ENCODE measurements around the gene IRF3. TPM values are rescaled to one million over a fixed set of nuclear protein-coding genes. Genes with fewer than 3 reads are reported as not detected.

The IRF3 gene
- total and polyA plus RNA-seq, 2 donors (not counting 1 experiment from before 2014, with no cell fraction given) = 22.0 to 55.2 TPM

DNA sequence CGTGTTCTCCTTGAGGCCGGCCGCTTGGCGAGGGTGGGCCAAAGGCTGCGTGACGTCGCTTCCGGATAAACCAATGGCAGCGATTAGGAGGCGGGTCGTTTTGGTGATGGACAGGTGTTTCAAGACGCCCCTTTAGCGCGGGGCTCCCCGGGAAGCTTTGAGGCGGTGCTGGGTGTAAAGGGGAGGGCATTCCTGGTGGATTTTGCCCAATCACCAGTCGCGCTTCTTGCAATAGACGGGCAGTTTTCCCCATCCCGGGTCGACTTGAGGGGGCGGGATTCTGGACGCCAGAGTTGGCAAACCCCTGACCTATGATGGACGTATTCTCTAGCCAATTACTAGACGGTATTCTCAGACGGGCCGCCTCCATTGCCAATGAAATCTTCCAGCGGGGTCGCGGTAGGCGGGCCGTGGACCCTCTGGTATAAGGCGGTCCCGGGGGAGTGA, 11.2 kb upstream of the IRF3 start:
- Histone ChIP-seq H3K4me2 (ENCODE audit: extremely low read depth, insufficient read depth, low read length) (no peak overlapping the region), H3K9ac (ENCODE audit: insufficient read depth, low read length) (peak overlapping the region; percentile 91), H3K36me3 (ENCODE audit: control insufficient read depth, insufficient read depth, low read length) (peaks cover 3% of the 10 kb centered on the region), H4K20me1 (ENCODE audit: control insufficient read depth, extremely low read depth, insufficient read depth, low read length) (no peaks in the 10 kb centered on the region), H3K4me1 (ENCODE audit: control insufficient read depth, extremely low read depth, insufficient read depth, low read length) (peaks cover 7% of the 10 kb centered on the region), H2AFZ (ENCODE audit: low read length) (no peak overlapping the region), H3K9me3 (ENCODE audit: control insufficient read depth, insufficient read depth, low read depth, low read length) (no peaks in the 10 kb centered on the region), H3K4me3 (replicated peaks in 1 of 4; ENCODE audit: control extremely low read depth in 1 of 4, insufficient read depth in 1 of 4, low read depth in 3 of 4, low read length in 4 of 4) (peak overlapping the region; percentile 76 to 99 (median 90)), H3K27ac (ENCODE audit: insufficient read depth, low read length) (peak overlapping the region; percentile 98), H3K27me3 (ENCODE audit: control insufficient read depth, insufficient read depth, low read length) (no peaks in the 10 kb centered on the region), H3K79me2 (ENCODE audit: control insufficient read depth, insufficient read depth, low read length) (peaks cover 38% of the 10 kb centered on the region)
- no peak for TF ChIP-seq EZH2 (IDR thresholded peaks at IDR 0.05; ENCODE audit: low read length, missing control alignments)
- TF ChIP-seq, protein P1, sequence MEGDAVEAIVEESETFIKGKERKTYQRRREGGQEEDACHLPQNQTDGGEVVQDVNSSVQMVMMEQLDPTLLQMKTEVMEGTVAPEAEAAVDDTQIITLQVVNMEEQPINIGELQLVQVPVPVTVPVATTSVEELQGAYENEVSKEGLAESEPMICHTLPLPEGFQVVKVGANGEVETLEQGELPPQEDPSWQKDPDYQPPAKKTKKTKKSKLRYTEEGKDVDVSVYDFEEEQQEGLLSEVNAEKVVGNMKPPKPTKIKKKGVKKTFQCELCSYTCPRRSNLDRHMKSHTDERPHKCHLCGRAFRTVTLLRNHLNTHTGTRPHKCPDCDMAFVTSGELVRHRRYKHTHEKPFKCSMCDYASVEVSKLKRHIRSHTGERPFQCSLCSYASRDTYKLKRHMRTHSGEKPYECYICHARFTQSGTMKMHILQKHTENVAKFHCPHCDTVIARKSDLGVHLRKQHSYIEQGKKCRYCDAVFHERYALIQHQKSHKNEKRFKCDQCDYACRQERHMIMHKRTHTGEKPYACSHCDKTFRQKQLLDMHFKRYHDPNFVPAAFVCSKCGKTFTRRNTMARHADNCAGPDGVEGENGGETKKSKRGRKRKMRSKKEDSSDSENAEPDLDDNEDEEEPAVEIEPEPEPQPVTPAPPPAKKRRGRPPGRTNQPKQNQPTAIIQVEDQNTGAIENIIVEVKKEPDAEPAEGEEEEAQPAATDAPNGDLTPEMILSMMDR (conservative IDR thresholded peaks at IDR 0.05 in 1 of 2, IDR thresholded peaks at IDR 0.05 in 1 of 2; ENCODE audit: low read depth in 1 of 2, low read length in 2 of 2) = no peak
- DNase-seq (ENCODE audit: low read depth in 2 of 2) = peak; percentile 100

DNA sequence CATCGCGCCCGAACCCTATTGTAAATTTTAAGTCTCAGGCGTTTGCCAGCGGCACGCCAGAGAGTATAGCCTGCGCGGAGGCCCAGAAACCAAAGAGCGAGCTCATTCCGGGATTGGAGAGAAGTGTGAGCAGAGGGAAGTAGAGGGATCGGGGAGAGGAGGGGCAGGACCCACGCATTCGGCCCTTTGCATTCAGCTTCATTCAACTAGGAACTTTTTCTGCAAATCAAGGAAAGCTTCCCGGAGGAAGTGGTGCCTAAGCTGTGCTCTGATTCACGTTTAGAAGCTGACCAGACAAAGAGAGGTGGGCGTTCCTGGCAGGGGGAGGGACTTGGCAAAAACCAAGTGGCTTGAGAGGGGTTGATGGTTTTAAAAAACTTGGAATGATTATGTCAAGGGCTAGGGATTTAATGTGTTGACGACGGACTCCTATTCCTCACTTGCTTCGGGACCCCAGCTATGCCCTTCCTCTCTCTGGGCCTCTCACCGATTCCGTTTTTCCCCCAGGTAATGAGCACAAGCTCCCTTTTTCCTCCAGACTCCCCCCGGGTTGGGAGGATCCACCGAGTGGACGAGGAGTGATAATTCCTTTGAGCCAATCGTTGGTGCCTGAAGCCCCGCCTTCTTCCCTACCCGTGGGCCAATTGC, 10.6 kb upstream of the IRF3 start:
- H3K4me1 ChIP-seq (ENCODE audit: control insufficient read depth, extremely low read depth, insufficient read depth, low read length) = peaks cover 7% of the 10 kb centered on the region
- no peaks in the 10 kb centered on the region for H3K9me3 ChIP-seq (ENCODE audit: control insufficient read depth, insufficient read depth, low read depth, low read length)
- no peaks in the 10 kb centered on the region for H4K20me1 ChIP-seq (ENCODE audit: control insufficient read depth, extremely low read depth, insufficient read depth, low read length)
- H3K27ac ChIP-seq (ENCODE audit: insufficient read depth, low read length) = peak overlapping the region; percentile 98
- no peak for TF ChIP-seq EZH2 (IDR thresholded peaks at IDR 0.05; ENCODE audit: low read length, missing control alignments)
- TF ChIP-seq, protein P1 (conservative IDR thresholded peaks at IDR 0.05 in 1 of 2, IDR thresholded peaks at IDR 0.05 in 1 of 2; ENCODE audit: low read depth in 1 of 2, low read length in 2 of 2) = no peak
- H3K4me2 ChIP-seq (ENCODE audit: extremely low read depth, insufficient read depth, low read length) = peak overlapping the region; percentile 89
- H3K27me3 ChIP-seq (ENCODE audit: control insufficient read depth, insufficient read depth, low read length) = no peaks in the 10 kb centered on the region
- H3K36me3 ChIP-seq (ENCODE audit: control insufficient read depth, insufficient read depth, low read length) = peaks cover 2% of the 10 kb centered on the region
- DNase-seq (ENCODE audit: low read depth in 2 of 2) = peak; percentile 93 to 97
- H2AFZ ChIP-seq (ENCODE audit: low read length) = peak overlapping the region; percentile 99
- peaks cover 36% of the 10 kb centered on the region for H3K79me2 ChIP-seq (ENCODE audit: control insufficient read depth, insufficient read depth, low read length)
- peak overlapping the region; percentile 32 to 67 (median 50) for H3K4me3 ChIP-seq (replicated peaks in 1 of 4; ENCODE audit: control extremely low read depth in 1 of 4, insufficient read depth in 1 of 4, low read depth in 3 of 4, low read length in 4 of 4)
- H3K9ac ChIP-seq (ENCODE audit: insufficient read depth, low read length) = peak overlapping the region; percentile 85

DNA sequence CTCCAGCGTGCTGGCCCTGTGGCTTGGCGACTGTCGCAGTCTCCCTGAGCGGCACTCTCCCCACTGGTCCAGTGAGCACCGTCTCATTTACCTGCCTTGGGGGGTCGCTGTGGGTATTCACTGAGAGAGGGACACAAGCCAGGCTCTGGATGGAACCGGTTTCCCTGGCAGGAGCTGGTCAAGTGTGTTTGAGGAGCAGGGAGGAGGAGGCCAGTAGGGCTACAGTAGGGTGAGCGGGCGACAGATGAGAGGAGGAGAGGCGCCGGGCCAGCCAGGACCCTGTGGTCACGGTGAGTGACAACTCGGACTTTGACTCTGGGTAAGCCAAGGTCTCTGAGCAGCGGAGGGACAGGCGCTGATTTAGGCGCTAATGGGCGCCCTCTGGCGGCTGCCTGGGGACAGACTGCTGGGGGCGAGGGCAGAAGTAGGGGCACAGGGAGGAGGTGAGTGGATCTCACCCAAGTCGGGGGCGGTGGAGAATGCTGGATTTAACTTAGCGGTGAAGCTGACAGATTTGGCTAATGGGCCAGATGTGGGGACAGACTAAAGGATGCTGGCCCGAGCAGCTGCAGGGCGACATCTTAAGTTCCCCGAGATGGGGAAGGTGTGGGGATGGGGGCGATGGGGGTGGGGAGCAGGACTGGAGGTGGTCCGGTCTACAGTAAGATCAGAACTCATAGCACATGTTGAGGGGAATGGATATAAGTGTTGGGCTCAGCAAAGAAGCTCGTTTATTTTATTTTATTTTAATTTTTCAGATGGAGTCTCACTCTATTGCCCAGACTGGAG, 6.7 kb upstream of the IRF3 start:
- H3K27me3 ChIP-seq (ENCODE audit: control insufficient read depth, insufficient read depth, low read length) = no peaks in the 10 kb centered on the region
- H2AFZ ChIP-seq (ENCODE audit: low read length) = peak overlapping the region; percentile 93
- peak overlapping the region; percentile 38 for H3K27ac ChIP-seq (ENCODE audit: insufficient read depth, low read length)
- no peak for TF ChIP-seq EZH2 (IDR thresholded peaks at IDR 0.05; ENCODE audit: low read length, missing control alignments)
- TF ChIP-seq, protein P1 (conservative IDR thresholded peaks at IDR 0.05 in 1 of 2, IDR thresholded peaks at IDR 0.05 in 1 of 2; ENCODE audit: low read depth in 1 of 2, low read length in 2 of 2) = peak; percentile 92 to 98
- H3K4me2 ChIP-seq (ENCODE audit: extremely low read depth, insufficient read depth, low read length) = peak overlapping the region; percentile 44
- no peak overlapping the region for H3K4me3 ChIP-seq (replicated peaks in 1 of 4; ENCODE audit: control extremely low read depth in 1 of 4, insufficient read depth in 1 of 4, low read depth in 3 of 4, low read length in 4 of 4)
- H3K36me3 ChIP-seq (ENCODE audit: control insufficient read depth, insufficient read depth, low read length) = peaks cover 2% of the 10 kb centered on the region
- peaks cover 3% of the 10 kb centered on the region for H3K4me1 ChIP-seq (ENCODE audit: control insufficient read depth, extremely low read depth, insufficient read depth, low read length)
- H3K9me3 ChIP-seq (ENCODE audit: control insufficient read depth, insufficient read depth, low read depth, low read length) = no peaks in the 10 kb centered on the region
- no peaks in the 10 kb centered on the region for H4K20me1 ChIP-seq (ENCODE audit: control insufficient read depth, extremely low read depth, insufficient read depth, low read length)
- DNase-seq (ENCODE audit: low read depth in 2 of 2) = peak; percentile 52 to 66
- no peak overlapping the region for H3K9ac ChIP-seq (ENCODE audit: insufficient read depth, low read length)
- H3K79me2 ChIP-seq (ENCODE audit: control insufficient read depth, insufficient read depth, low read length) = peaks cover 2% of the 10 kb centered on the region
